ENCODE data around the gene CDT1. TPM values are rescaled to one million over a fixed set of nuclear protein-coding genes. Genes with fewer than 3 reads are reported as not detected.
A peak's percentile ranks its signal among the peaks of the same experiment; 100 is the strongest.

Gene CDT1
- total RNA-seq, 1 experiment from 2014 or later = 154 TPM

- TF ChIP-seq ZNF671 (CRISPR knock-in tag; IDR thresholded peaks at IDR 0.05) (no peak), ZNF423 (CRISPR knock-in tag; IDR thresholded peaks at IDR 0.05) (peak; percentile 54; the same call in 1 of the 2 replicates)
- TF ChIP-seq, protein P1, sequence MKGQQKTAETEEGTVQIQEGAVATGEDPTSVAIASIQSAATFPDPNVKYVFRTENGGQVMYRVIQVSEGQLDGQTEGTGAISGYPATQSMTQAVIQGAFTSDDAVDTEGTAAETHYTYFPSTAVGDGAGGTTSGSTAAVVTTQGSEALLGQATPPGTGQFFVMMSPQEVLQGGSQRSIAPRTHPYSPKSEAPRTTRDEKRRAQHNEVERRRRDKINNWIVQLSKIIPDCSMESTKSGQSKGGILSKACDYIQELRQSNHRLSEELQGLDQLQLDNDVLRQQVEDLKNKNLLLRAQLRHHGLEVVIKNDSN (CRISPR knock-in tag; IDR thresholded peaks at IDR 0.05) = peak; percentile 61; the same call in 1 of the 2 replicates
- Mint-ChIP-seq H3K9me3 (no peaks in the 10 kb centered on the region), H3K36me3 (no peaks in the 10 kb centered on the region), H3K4me1 (peaks cover 29% of the 10 kb centered on the region), H3K4me3 (no peak overlapping the region), H3K27me3 (ENCODE audit: low read depth) (no peaks in the 10 kb centered on the region), H3K27ac (peak overlapping the region; percentile 57)
- POLR2A ChIA-PET = interaction anchor here (0.5 to 1.0 kb wide), 4 partner anchors 12 to 396 kb away, joined by 3 to 5 read pairs (median 3); no protein-coding TSS in a partner anchor
- peak; percentile 65 for DNase-seq (ENCODE audit: low spot score)
- CTCF ChIA-PET = interaction anchor here (0.8 to 9.6 kb wide), 9 partner anchors 9 to 110 kb away, joined by 3 to 115 read pairs (median 5); partner anchors contain the start of gene PIEZO1
- ATAC-seq = peak; percentile 64
These were observed 32.9 kb upstream of the CDT1 start for GRCh38 chr16:88770461-88771293.

DNA sequence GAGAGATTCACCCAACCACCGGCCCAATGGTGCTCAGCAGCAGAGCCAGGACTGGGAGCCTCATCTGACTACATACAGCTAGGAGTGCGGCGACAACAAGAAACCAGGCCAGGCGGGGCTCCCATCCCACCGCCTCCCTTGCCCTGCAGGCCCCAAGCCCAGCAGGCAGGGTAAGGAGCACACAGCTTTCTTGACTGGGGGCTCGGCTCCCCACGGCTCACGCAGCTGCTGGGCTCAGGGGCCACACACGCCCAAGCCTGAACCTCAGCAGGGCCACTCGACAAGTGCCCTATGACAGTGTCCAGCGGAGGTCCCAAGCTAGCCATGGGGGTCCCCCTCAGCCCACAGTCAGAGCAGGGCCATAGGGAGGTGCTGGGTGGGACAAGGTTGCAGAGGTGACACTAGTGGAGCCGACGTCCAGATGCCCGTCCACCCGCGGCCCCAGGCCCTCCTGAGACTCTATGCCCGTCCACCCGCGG lies 32.3 kb upstream of the CDT1 start:
- Mint-ChIP-seq H3K36me3 (no peaks in the 10 kb centered on the region), H3K4me1 (peaks cover 29% of the 10 kb centered on the region), H3K27ac (no peak overlapping the region; the same call in 1 of the 2 replicates), H3K9me3 (no peaks in the 10 kb centered on the region), H3K4me3 (no peak overlapping the region), H3K27me3 (ENCODE audit: low read depth) (no peaks in the 10 kb centered on the region)
- ChIA-PET POLR2A (interaction anchor here (0.5 to 1.0 kb wide), 3 partner anchors 11 to 31 kb away, joined by 3 to 5 read pairs (median 3); no protein-coding TSS in a partner anchor), CTCF (interaction anchor here (0.8 to 9.6 kb wide), 9 partner anchors 8 to 110 kb away, joined by 3 to 115 read pairs (median 5); partner anchors contain the start of gene PIEZO1)
- ATAC-seq = no peak
- DNase-seq (ENCODE audit: low spot score) = no peak
- TF ChIP-seq GABPB1 (CRISPR knock-in tag; IDR thresholded peaks at IDR 0.05) (no peak), ZNF532 (CRISPR knock-in tag; IDR thresholded peaks at IDR 0.05; ENCODE audit: borderline replicate concordance) (no peak), ZNF423 (CRISPR knock-in tag; IDR thresholded peaks at IDR 0.05) (no peak), ZNF138 (CRISPR knock-in tag; conservative IDR thresholded peaks at IDR 0.05) (no peak), RORB (CRISPR knock-in tag; IDR thresholded peaks at IDR 0.05) (no peak), CREM (CRISPR knock-in tag; IDR thresholded peaks at IDR 0.05) (no peak), ZNF317 (CRISPR knock-in tag; IDR thresholded peaks at IDR 0.05; ENCODE audit: borderline replicate concordance, low read depth) (no peak), EMX1 (CRISPR knock-in tag; IDR thresholded peaks at IDR 0.05) (no peak), TP53 (CRISPR knock-in tag; IDR thresholded peaks at IDR 0.05) (no peak), GRHL2 (CRISPR knock-in tag; IDR thresholded peaks at IDR 0.05; ENCODE audit: insufficient replicate concordance, severe bottlenecking) (no peak), CBFB (CRISPR knock-in tag; IDR thresholded peaks at IDR 0.05; ENCODE audit: low read depth) (no peak)
- TF ChIP-seq, protein P2, sequence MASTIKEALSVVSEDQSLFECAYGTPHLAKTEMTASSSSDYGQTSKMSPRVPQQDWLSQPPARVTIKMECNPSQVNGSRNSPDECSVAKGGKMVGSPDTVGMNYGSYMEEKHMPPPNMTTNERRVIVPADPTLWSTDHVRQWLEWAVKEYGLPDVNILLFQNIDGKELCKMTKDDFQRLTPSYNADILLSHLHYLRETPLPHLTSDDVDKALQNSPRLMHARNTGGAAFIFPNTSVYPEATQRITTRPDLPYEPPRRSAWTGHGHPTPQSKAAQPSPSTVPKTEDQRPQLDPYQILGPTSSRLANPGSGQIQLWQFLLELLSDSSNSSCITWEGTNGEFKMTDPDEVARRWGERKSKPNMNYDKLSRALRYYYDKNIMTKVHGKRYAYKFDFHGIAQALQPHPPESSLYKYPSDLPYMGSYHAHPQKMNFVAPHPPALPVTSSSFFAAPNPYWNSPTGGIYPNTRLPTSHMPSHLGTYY (CRISPR knock-in tag; IDR thresholded peaks at IDR 0.05) = no peak
- TF ChIP-seq, protein P3, sequence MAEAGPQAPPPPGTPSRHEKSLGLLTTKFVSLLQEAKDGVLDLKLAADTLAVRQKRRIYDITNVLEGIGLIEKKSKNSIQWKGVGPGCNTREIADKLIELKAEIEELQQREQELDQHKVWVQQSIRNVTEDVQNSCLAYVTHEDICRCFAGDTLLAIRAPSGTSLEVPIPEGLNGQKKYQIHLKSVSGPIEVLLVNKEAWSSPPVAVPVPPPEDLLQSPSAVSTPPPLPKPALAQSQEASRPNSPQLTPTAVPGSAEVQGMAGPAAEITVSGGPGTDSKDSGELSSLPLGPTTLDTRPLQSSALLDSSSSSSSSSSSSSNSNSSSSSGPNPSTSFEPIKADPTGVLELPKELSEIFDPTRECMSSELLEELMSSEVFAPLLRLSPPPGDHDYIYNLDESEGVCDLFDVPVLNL (CRISPR knock-in tag; IDR thresholded peaks at IDR 0.05; ENCODE audit: borderline replicate concordance, low read depth) = no peak
- TF ChIP-seq, protein P4, sequence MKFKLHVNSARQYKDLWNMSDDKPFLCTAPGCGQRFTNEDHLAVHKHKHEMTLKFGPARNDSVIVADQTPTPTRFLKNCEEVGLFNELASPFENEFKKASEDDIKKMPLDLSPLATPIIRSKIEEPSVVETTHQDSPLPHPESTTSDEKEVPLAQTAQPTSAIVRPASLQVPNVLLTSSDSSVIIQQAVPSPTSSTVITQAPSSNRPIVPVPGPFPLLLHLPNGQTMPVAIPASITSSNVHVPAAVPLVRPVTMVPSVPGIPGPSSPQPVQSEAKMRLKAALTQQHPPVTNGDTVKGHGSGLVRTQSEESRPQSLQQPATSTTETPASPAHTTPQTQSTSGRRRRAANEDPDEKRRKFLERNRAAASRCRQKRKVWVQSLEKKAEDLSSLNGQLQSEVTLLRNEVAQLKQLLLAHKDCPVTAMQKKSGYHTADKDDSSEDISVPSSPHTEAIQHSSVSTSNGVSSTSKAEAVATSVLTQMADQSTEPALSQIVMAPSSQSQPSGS (CRISPR knock-in tag; IDR thresholded peaks at IDR 0.05; ENCODE audit: borderline replicate concordance, low read depth) = no peak
- TF ChIP-seq, protein P5, sequence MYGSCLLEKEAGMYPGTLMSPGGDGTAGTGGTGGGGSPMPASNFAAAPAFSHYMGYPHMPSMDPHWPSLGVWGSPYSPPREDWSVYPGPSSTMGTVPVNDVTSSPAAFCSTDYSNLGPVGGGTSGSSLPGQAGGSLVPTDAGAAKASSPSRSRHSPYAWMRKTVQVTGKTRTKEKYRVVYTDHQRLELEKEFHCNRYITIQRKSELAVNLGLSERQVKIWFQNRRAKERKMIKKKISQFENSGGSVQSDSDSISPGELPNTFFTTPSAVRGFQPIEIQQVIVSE (CRISPR knock-in tag; IDR thresholded peaks at IDR 0.05; ENCODE audit: borderline replicate concordance) = no peak
- TF ChIP-seq, protein P6, sequence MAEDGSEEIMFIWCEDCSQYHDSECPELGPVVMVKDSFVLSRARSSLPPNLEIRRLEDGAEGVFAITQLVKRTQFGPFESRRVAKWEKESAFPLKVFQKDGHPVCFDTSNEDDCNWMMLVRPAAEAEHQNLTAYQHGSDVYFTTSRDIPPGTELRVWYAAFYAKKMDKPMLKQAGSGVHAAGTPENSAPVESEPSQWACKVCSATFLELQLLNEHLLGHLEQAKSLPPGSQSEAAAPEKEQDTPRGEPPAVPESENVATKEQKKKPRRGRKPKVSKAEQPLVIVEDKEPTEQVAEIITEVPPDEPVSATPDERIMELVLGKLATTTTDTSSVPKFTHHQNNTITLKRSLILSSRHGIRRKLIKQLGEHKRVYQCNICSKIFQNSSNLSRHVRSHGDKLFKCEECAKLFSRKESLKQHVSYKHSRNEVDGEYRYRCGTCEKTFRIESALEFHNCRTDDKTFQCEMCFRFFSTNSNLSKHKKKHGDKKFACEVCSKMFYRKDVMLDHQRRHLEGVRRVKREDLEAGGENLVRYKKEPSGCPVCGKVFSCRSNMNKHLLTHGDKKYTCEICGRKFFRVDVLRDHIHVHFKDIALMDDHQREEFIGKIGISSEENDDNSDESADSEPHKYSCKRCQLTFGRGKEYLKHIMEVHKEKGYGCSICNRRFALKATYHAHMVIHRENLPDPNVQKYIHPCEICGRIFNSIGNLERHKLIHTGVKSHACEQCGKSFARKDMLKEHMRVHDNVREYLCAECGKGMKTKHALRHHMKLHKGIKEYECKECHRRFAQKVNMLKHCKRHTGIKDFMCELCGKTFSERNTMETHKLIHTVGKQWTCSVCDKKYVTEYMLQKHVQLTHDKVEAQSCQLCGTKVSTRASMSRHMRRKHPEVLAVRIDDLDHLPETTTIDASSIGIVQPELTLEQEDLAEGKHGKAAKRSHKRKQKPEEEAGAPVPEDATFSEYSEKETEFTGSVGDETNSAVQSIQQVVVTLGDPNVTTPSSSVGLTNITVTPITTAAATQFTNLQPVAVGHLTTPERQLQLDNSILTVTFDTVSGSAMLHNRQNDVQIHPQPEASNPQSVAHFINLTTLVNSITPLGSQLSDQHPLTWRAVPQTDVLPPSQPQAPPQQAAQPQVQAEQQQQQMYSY (CRISPR knock-in tag; IDR thresholded peaks at IDR 0.05) = no peak

All from WTC11 (cell line).